GM12878 (cell line): ENCODE measurements around the gene SHISA9. TPM values are rescaled to one million over a fixed set of nuclear protein-coding genes. Genes with fewer than 3 reads are reported as not detected.

Source experiments
- BCL11A ChIP-seq: IDR thresholded peaks from 2 replicates; pipeline ENCODE4 v1.6.1; 2011; ENCODE audit warnings: low read depth, low read length
- BRCA1 ChIP-seq: IDR thresholded peaks from 2 replicates; pipeline ENCODE4 v1.6.1; 2011; ENCODE audit warnings: low read depth, low read length, improper control_type of control experiment
- CBFB ChIP-seq: IDR thresholded peaks from 2 replicates; pipeline ENCODE4 v1.6.1; 2016; ENCODE audit warnings: antibody characterized with exemption, low read depth
- CHD4 ChIP-seq: fragments of 200-600 bp; sonication (generic); IDR thresholded peaks from 2 replicates; pipeline ENCODE4 v1.6.1; 2016; ENCODE audit warnings: mild to moderate bottlenecking
- DPF2 ChIP-seq: fragments of 450-650 bp; IDR thresholded peaks from 2 replicates; pipeline ENCODE4 v1.6.1; 2017; ENCODE audit warnings: mild to moderate bottlenecking
- JUNB ChIP-seq: IDR thresholded peaks from 2 replicates; pipeline ENCODE4 v1.6.1; 2016; ENCODE audit warnings: antibody characterized with exemption, mild to moderate bottlenecking
- LARP7 ChIP-seq: fragments of 450-650 bp; IDR thresholded peaks from 2 replicates; pipeline ENCODE4 v1.6.1; 2017; ENCODE audit warnings: mild to moderate bottlenecking
- MYC ChIP-seq: IDR thresholded peaks from 2 replicates; pipeline ENCODE4 v1.6.1; 2011; ENCODE audit warnings: mild to moderate bottlenecking, low read length, moderate library complexity, inconsistent platforms; ENCODE audit not compliant: insufficient read depth, insufficient replicate concordance, insufficient read length, severe bottlenecking
- NBN ChIP-seq: fragments of 450-650 bp; IDR thresholded peaks from 2 replicates; pipeline ENCODE4 v1.6.1; 2016
- NFXL1 ChIP-seq: fragments of 450-650 bp; IDR thresholded peaks from 2 replicates; pipeline ENCODE4 v1.6.1; 2017; ENCODE audit warnings: antibody characterized with exemption, mild to moderate bottlenecking, borderline replicate concordance
- NR2C1 ChIP-seq: fragments of 450-650 bp; IDR thresholded peaks from 2 replicates; pipeline ENCODE4 v1.6.1; 2017; ENCODE audit warnings: antibody characterized with exemption, mild to moderate bottlenecking, moderate library complexity
- PBX3 ChIP-seq: IDR thresholded peaks from 2 replicates; pipeline ENCODE4 v1.6.1; 2011; ENCODE audit warnings: mild to moderate bottlenecking, low read depth, low read length, moderate library complexity; ENCODE audit not compliant: insufficient replicate concordance
- POLR2A ChIP-seq: IDR thresholded peaks from 2 replicates; pipeline ENCODE4 v1.6.1; 2011; ENCODE audit warnings: low read depth, mild to moderate bottlenecking, low read length
- POLR2AphosphoS5 ChIP-seq: IDR thresholded peaks from 2 replicates; pipeline ENCODE4 v1.6.1; 2011; ENCODE audit warnings: mild to moderate bottlenecking, low read length, inconsistent platforms
- RUNX3 ChIP-seq: IDR thresholded peaks from 2 replicates; pipeline ENCODE4 v1.6.1; 2012; ENCODE audit warnings: low read length, inconsistent platforms
- SMC3 ChIP-seq: IDR thresholded peaks from 2 replicates; pipeline ENCODE4 v1.6.1; 2011; ENCODE audit warnings: low read length, improper control_type of control experiment, borderline replicate concordance
- WRNIP1 ChIP-seq: IDR thresholded peaks from 2 replicates; pipeline ENCODE4 v1.6.1; 2011; ENCODE audit warnings: low read depth, low read length, improper control_type of control experiment, borderline replicate concordance
- YY1 ChIP-seq: IDR thresholded peaks from 2 replicates; pipeline ENCODE4 v1.6.1; 2011; ENCODE audit warnings: low read depth, mild to moderate bottlenecking, low read length
- ZBED1 ChIP-seq: IDR thresholded peaks from 2 replicates; pipeline ENCODE4 v1.6.1; 2016; ENCODE audit warnings: borderline replicate concordance
- ZZZ3 ChIP-seq: IDR thresholded peaks from 2 replicates; pipeline ENCODE4 v1.6.1; 2011; ENCODE audit warnings: low read depth; ENCODE audit not compliant: control insufficient read depth, insufficient read length
- polyA plus RNA-seq, 11 experiments: library from polyadenylated mRNA; depleted of rRNA in 4 of 11; unstranded in 6 of 11; stranded (reverse) in 5 of 11; fragments of >200 nt; fragmentation: Nextera tagmentation in 4 of 11; fragmentation: Illumina TruSeq in 1 of 11; extraction: Ambion mirVana in 4 of 11; extraction: Trizol in 1 of 11; gene quantifications; 1 replicate in 1 of 11; 2 replicates in 10 of 11; pipeline versions ENCODE4 v1.2.1 to v1.2.3, GENCODE V29; 2011 to 2016; ENCODE audit warnings: inconsistent platforms in 2 of 11, missing spikeins in 2 of 11, low read depth in 1 of 11
- total RNA-seq, 4 experiments: library from RNA; depleted of rRNA in 3 of 4; stranded (reverse); fragments of >200 nt in 3 of 4; fragmentation: Illumina TruSeq in 1 of 4; extraction: Trizol in 1 of 4; gene quantifications; 2 replicates each; pipeline versions ENCODE4 v1.2.1 to v1.2.3, GENCODE V29; 2013 to 2021
- TF ChIP-seq, protein P1 (sequence below): IDR thresholded peaks from 2 replicates; pipeline ENCODE4 v1.6.1; 2012; ENCODE audit warnings: improper control_type of control experiment, low read depth, low read length; ENCODE audit not compliant: insufficient replicate concordance
- TF ChIP-seq, protein P2 (sequence below): fragments of 450-650 bp; IDR thresholded peaks from 2 replicates; pipeline ENCODE4 v1.6.1; 2016; ENCODE audit warnings: mild to moderate bottlenecking
- TF ChIP-seq, protein P3 (sequence below), 3 experiments: IDR thresholded peaks in 2 of 3; conservative IDR thresholded peaks in 1 of 3; 2 replicates each; pipeline ENCODE4 v1.5.1; 2011; ENCODE audit warnings: low read depth in 3 of 3, low read length in 3 of 3, mild to moderate bottlenecking in 3 of 3, control low read depth in 2 of 3, moderate library complexity in 2 of 3, inconsistent platforms in 1 of 3, mixed read lengths in 1 of 3; ENCODE audit not compliant: control insufficient read depth in 2 of 3, insufficient read depth in 1 of 3; ENCODE audit errors: extremely low read depth in 1 of 3

SHISA9 gene
- total and polyA plus RNA-seq, 10 of the 15 experiments (the other 5 are each of a cell fraction or from before 2014, with no cell fraction given), result 0.03 to 25.5 (median 0.07) TPM

- TF ChIP-seq, protein P1, sequence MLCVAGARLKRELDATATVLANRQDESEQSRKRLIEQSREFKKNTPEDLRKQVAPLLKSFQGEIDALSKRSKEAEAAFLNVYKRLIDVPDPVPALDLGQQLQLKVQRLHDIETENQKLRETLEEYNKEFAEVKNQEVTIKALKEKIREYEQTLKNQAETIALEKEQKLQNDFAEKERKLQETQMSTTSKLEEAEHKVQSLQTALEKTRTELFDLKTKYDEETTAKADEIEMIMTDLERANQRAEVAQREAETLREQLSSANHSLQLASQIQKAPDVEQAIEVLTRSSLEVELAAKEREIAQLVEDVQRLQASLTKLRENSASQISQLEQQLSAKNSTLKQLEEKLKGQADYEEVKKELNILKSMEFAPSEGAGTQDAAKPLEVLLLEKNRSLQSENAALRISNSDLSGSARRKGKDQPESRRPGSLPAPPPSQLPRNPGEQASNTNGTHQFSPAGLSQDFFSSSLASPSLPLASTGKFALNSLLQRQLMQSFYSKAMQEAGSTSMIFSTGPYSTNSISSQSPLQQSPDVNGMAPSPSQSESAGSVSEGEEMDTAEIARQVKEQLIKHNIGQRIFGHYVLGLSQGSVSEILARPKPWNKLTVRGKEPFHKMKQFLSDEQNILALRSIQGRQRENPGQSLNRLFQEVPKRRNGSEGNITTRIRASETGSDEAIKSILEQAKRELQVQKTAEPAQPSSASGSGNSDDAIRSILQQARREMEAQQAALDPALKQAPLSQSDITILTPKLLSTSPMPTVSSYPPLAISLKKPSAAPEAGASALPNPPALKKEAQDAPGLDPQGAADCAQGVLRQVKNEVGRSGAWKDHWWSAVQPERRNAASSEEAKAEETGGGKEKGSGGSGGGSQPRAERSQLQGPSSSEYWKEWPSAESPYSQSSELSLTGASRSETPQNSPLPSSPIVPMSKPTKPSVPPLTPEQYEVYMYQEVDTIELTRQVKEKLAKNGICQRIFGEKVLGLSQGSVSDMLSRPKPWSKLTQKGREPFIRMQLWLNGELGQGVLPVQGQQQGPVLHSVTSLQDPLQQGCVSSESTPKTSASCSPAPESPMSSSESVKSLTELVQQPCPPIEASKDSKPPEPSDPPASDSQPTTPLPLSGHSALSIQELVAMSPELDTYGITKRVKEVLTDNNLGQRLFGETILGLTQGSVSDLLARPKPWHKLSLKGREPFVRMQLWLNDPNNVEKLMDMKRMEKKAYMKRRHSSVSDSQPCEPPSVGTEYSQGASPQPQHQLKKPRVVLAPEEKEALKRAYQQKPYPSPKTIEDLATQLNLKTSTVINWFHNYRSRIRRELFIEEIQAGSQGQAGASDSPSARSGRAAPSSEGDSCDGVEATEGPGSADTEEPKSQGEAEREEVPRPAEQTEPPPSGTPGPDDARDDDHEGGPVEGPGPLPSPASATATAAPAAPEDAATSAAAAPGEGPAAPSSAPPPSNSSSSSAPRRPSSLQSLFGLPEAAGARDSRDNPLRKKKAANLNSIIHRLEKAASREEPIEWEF, result no peak
- TF ChIP-seq RUNX3 (0 out of 2 replicates have a peak, but pooled peaks have one; percentile 6), NBN (peak; percentile 67), CBFB (no peak), ZZZ3 (no peak), NR2C1 (no peak), BRCA1 (no peak), WRNIP1 (no peak), POLR2AphosphoS5 (no peak), JUNB (peak; percentile 64), ZBED1 (no peak), CHD4 (no peak), SMC3 (no peak), MYC (no peak), NFXL1 (no peak), DPF2 (0 out of 2 replicates have a peak, but pooled peaks have one; percentile 15), BCL11A (no peak), POLR2A (no peak), PBX3 (no peak), LARP7 (no peak), YY1 (no peak)
- TF ChIP-seq, protein P2, sequence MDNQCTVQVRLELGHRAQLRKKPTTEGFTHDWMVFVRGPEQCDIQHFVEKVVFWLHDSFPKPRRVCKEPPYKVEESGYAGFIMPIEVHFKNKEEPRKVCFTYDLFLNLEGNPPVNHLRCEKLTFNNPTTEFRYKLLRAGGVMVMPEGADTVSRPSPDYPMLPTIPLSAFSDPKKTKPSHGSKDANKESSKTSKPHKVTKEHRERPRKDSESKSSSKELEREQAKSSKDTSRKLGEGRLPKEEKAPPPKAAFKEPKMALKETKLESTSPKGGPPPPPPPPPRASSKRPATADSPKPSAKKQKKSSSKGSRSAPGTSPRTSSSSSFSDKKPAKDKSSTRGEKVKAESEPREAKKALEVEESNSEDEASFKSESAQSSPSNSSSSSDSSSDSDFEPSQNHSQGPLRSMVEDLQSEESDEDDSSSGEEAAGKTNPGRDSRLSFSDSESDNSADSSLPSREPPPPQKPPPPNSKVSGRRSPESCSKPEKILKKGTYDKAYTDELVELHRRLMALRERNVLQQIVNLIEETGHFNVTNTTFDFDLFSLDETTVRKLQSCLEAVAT, result no peak
- TF ChIP-seq, protein P3, sequence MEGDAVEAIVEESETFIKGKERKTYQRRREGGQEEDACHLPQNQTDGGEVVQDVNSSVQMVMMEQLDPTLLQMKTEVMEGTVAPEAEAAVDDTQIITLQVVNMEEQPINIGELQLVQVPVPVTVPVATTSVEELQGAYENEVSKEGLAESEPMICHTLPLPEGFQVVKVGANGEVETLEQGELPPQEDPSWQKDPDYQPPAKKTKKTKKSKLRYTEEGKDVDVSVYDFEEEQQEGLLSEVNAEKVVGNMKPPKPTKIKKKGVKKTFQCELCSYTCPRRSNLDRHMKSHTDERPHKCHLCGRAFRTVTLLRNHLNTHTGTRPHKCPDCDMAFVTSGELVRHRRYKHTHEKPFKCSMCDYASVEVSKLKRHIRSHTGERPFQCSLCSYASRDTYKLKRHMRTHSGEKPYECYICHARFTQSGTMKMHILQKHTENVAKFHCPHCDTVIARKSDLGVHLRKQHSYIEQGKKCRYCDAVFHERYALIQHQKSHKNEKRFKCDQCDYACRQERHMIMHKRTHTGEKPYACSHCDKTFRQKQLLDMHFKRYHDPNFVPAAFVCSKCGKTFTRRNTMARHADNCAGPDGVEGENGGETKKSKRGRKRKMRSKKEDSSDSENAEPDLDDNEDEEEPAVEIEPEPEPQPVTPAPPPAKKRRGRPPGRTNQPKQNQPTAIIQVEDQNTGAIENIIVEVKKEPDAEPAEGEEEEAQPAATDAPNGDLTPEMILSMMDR (IDR thresholded peaks at IDR 0.05 in 2 of 3, conservative IDR thresholded peaks at IDR 0.05 in 1 of 3; ENCODE audit: control insufficient read depth in 2 of 3, extremely low read depth in 1 of 3, insufficient read depth in 1 of 3, low read depth in 3 of 3, low read length in 3 of 3), result no peak
Observed at GRCh38 chr16:13254998-13255614, 353.7 kb downstream of the SHISA9 start (continued).
